HAP-1 (cell line): Measurements from ENCODE around the gene FAM169A.
A peak's percentile ranks its signal among the peaks of the same experiment; 100 is the strongest.
"Not testable (repeated sequence)": the region's sequence is repeated elsewhere in the genome, so short reads cannot be mapped to it uniquely, and the experiment has no call there.

ENCODE experiments used
- DNase-seq, 2 experiments: peaks; one replicate each; pipeline ENCODE4 v3.0.0-alpha.2; 2016 to 2020; ENCODE audit warnings: low spot score in 2 of 2
- H3K27me3 ChIP-seq: fragments of 250-450 bp; sonication (Bioruptor Pico); 2 replicates; pipeline ENCODE4 v1.5.1; 2020; ENCODE audit warnings: low read depth, mild to moderate bottlenecking, moderate library complexity
- H3K36me3 ChIP-seq: fragments of 250-450 bp; sonication (Bioruptor Pico); replicated peaks from 2 replicates; pipeline ENCODE4 v1.5.1; 2020; ENCODE audit warnings: mild to moderate bottlenecking
- H3K4me1 ChIP-seq: fragments of 250-450 bp; sonication (Bioruptor Pico); 2 replicates; pipeline ENCODE4 v1.5.1; 2020; ENCODE audit warnings: mild to moderate bottlenecking
- H3K4me3 ChIP-seq: fragments of 250-450 bp; sonication (Bioruptor Pico); 2 replicates; pipeline ENCODE4 v1.5.1; 2020; ENCODE audit warnings: mild to moderate bottlenecking, moderate library complexity
- H3K9me3 ChIP-seq: fragments of 250-450 bp; sonication (Bioruptor Pico); 2 replicates; pipeline ENCODE4 v1.5.1; 2020; ENCODE audit warnings: mild to moderate bottlenecking, moderate library complexity
- in situ Hi-C: fragments of 300-500 bp; cut with MboI; formaldehyde crosslinking; loops from 3 replicates; pipeline ENCODE4 v1.14.3; 2020; ENCODE audit warnings: low sequenced_read_pairs, inconsistent platforms, mixed read lengths

Gene FAM169A

DNA sequence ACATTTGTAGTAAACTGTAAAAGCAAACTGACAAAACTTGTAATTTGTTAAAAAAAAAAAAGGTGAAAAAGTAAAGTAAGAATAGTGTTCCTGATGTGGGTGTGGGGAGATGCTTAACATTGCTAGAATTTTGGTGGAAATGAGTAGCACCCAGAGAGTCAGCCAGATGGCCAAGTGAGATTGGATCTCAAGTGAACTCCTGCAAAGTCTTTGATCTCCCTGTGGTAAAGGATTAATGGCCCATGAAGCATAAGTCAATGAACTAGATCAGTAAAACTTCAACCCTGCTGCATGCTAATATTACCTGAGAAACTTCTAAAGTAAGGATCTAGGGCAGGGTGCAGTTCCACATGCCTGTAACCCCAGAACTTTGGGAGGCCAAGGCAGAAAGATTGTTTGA lies 19.0 kb upstream of the FAM169A start:
- Histone ChIP-seq H3K4me3 (no peak overlapping the region), H3K36me3 (no peaks in the 10 kb centered on the region), H3K9me3 (no peaks in the 10 kb centered on the region), H3K27me3 (no peaks in the 10 kb centered on the region), H3K4me1 (no peaks in the 10 kb centered on the region)
- in situ Hi-C loops, result no loop called here
- no peak for DNase-seq

DNA sequence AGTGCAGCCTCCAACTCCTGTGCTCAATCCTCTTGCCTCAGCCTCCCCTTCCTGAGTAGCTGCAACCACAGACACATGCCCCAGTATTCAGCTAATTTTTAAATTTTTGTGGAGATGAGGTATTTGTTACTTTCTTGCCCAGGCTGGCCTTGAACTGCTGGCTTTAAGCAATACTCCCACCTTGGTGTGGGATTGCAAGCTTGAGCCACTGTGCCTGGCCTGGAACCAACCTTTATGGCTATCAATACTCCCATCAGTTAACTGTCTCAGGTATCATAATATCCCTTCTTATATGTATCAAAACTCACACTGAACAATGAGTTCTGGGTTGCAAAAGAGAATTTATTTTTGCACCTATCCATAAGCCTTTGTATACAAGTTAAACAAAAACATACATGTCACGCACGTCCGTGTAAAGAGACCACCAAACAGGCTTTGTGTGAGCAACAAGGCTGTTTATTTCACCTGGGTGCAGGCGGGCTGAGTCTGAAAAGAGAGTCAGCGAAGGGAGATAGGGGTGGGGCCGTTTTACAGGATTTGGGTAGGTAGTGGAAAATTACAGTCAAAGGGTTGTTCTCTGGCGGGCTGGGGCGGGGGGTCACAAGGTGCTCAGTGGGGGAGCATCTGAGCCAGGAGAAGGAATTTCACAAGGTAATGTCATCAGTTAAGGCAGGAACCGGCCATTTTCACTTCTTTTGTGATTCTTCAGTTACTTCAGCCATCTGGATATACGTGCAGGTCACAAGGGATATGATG lies 16.4 kb upstream of the FAM169A start:
- H3K4me1 ChIP-seq, in situ Hi-C loops, H3K27me3 ChIP-seq, DNase-seq, H3K36me3 ChIP-seq, H3K4me3 ChIP-seq, H3K9me3 ChIP-seq: not testable (repeated sequence)

DNA sequence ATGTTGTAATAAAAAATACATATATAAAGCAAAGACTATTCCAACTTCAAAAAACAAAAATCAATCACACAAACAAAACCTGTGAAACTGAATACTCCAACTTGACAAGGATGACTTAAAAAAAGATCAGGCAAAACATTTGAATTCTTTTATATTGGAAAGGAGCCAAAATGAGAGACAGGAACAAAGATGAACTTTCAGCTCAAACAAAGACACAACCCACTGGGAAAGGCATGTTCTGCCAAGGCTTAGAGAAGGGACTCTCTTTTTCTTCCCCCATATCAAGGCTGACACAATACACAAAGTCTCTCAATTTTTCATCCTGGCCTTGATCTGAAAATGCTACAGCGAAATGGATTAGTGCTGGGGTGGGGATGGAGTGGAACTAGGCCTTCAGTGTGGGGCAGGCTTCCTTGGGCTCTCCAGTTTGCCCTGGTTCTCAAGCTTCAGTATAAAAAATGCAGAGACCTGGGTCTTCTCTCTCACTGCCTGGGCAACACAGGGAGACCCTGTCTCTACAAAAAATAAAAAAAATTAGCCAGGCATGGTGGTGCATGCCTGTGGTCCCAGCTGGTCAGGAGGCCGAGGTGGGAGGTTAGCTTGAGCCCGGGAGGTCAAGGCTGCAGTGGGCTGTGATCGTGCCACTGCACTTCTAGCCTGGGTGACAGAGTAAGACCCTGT lies 11.6 kb upstream of the FAM169A start:
- Histone ChIP-seq H3K9me3 (no peaks in the 10 kb centered on the region), H3K27me3 (no peaks in the 10 kb centered on the region), H3K4me3 (no peak overlapping the region), H3K4me1 (peaks cover 7% of the 10 kb centered on the region; the same call in 1 of the 2 replicates), H3K36me3 (no peaks in the 10 kb centered on the region)
- DNase-seq, result peak; percentile 15 to 31
- in situ Hi-C loops, result no loop called here

DNA sequence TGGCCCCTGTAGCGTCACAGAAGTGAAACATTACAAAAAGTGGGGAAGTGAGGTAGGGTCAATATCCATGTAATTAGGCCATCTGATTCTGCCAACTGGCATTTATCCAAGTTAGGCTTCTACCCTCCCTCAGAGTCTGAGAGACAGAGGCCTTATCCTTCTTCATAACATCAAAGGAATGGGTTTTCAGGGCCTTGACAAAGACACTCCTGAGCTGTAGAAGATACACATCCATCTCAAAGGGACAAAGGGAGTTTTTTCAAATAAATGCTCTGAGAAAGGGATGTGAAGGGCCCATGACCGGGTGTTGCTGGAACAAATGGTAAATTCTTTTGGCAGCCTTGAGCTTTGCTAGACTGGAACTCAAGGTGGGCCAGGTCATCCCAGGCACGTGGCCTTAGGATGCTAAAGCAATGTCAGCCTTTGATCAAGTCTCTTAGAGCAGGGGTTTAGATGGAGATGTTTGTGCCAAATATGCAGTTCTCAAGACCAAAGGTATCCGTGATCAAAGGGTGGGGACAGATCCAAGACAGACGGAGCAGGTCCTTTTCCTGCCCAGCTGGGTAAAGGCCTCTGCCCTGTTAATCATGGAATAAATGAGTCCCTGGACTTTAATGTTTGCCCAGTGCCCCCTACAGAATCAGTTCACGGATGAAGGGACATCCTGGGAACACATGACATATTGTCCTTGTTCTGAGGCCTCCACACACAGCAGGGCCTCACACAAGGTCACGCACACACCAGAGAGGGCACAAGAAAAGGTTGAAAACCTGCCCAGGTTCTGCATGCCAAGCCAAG lies 10.0 kb upstream of the FAM169A start:
- Histone ChIP-seq H3K4me1 (peaks cover 7% of the 10 kb centered on the region; the same call in 1 of the 2 replicates), H3K27me3 (no peaks in the 10 kb centered on the region), H3K4me3 (no peak overlapping the region), H3K36me3 (no peaks in the 10 kb centered on the region), H3K9me3 (no peaks in the 10 kb centered on the region)
- no peak for DNase-seq
- in situ Hi-C loops, result no loop called here

DNA sequence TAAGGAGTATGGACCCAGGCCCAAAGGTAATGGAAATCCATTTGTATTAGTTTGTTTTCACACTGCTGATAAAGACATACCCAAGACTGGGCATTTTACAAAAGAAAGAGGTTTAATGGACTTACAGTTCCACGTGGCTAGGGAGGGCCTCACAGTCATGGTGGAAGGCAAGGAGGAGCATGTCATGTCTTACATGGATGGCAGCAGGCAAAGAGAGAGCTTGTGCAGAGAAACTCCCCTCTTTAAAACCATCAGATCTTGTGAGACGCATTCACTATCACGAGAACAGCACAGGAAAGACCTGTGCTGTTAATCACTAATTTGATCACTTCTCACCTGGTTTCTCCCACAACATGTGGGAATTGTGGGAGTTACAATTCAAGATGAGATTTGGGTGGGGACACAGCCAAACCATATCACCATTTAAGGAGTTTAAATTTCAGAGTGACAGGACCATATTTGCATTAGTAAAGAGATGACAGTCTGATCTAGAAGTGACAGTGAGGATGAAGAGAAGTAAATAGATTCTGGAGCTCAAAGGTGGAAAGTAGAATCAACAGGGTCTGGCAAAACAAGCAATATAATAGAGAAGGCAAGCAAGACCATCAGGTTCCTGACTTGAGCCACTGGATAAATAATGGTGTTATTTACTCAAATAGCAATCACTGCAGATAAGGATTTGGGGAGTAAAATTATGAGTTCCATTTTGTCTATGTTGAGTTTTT lies 7.5 kb upstream of the FAM169A start:
- Histone ChIP-seq H3K27me3 (no peaks in the 10 kb centered on the region), H3K9me3 (no peaks in the 10 kb centered on the region), H3K36me3 (no peaks in the 10 kb centered on the region), H3K4me3 (no peak overlapping the region), H3K4me1 (peaks cover 19% of the 10 kb centered on the region)
- DNase-seq, result no peak
- in situ Hi-C loops, result no loop called here

DNA sequence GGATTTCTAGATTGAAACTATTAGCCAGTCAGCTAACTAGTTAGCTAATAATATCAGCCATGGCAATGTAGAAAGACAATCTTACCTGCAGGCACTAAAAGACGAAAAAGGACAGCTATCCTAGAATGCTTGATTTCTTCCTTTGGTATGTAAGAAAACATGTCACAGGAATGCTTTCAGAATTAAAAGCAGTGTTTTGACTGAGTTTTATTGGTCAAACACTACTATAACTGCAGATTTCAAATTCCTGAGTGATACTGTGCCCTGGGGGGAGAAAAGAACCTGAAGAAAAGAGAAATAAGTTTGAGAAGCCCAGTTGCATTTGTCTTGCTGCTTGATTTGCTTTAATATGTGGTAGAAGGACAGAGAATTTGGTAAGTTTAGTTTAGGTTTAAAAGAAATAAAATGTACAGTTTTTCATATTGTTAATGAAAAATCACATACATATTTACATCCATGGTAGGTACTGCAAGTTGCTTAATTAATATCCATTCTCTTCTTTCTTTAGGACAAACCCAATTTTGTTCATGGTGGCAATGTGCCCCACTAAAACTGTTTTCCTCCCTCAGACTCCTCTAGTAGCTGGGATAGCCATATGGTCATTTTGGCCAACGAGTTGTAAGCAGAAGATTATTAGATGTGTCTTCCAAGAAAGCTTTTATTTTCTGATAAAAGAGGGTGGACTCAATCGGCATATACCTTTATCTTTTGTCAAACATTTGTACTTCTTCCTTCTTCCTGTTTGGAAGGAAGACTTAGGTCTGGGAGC lies 4.3 kb upstream of the FAM169A start:
- no peaks in the 10 kb centered on the region for H3K36me3 ChIP-seq
- no peaks in the 10 kb centered on the region for H3K27me3 ChIP-seq
- H3K4me1 ChIP-seq, result peaks cover 31% of the 10 kb centered on the region
- no peak overlapping the region for H3K4me3 ChIP-seq
- no peaks in the 10 kb centered on the region for H3K9me3 ChIP-seq
- DNase-seq, result peak in 1 of 2 experiments; percentile 13
- in situ Hi-C loops, result no loop called here

DNA sequence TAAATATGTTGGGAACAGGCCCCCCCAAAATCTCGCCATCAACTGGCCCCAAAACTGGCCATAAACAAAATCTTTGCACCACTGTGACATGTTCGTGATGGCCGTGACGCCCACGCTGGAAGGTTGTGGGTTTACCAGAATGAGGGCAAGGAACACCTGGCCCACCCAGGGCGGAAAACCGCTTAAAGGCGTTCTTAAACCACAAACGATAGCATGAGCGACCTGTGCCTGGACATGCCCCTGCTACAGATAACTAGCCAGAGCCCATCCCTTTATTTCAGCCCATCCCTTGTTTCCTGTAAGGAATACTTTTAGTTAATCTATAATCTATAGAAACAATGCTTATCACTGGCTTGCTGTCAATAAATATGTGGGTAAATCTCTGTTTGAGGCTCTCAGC lies 3.2 kb upstream of the FAM169A start:
- H3K4me3 ChIP-seq, result not testable (repeated sequence)

DNA sequence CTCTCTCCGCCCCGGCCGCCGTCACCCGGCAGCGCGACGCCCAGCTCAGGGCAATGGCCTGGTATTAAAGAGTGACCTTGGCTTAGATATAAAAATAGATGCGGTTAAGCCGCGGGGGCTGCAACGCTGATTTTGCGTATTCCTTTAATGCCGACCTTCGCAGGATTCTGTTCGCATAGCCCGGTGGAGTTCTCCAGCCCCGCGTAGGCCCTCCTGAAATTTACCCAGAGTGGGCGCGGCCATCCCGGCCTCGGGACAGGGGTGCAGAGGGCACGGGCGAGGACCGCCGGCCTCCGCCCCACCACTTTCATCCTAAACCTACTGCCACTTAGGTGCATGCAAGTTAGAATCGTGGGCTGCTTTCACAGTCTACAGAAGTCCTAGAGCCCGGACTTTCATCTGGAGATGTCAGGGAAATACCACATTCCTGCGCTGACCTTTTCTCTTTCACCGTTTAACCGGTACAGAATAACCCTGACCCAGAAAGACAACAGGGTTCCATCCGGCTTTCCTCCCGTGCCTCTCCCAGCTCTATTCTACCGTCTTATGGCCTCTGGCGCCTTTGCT lies 492 bp upstream of the FAM169A start:
- peak; percentile 36 to 45 for DNase-seq
- Histone ChIP-seq H3K4me3 (peak overlapping the region; percentile 65), H3K36me3 (no peaks in the 10 kb centered on the region), H3K9me3 (no peaks in the 10 kb centered on the region), H3K27me3 (no peaks in the 10 kb centered on the region), H3K4me1 (peaks cover 45% of the 10 kb centered on the region)
- in situ Hi-C loops, result no loop called here

More for the DNA sequence above, 3.2 kb upstream of the FAM169A start:
- H3K27me3 ChIP-seq, DNase-seq, H3K9me3 ChIP-seq, in situ Hi-C loops, H3K36me3 ChIP-seq: not testable (repeated sequence)
- H3K4me1 ChIP-seq, result peaks cover 36% of the 10 kb centered on the region

DNA sequence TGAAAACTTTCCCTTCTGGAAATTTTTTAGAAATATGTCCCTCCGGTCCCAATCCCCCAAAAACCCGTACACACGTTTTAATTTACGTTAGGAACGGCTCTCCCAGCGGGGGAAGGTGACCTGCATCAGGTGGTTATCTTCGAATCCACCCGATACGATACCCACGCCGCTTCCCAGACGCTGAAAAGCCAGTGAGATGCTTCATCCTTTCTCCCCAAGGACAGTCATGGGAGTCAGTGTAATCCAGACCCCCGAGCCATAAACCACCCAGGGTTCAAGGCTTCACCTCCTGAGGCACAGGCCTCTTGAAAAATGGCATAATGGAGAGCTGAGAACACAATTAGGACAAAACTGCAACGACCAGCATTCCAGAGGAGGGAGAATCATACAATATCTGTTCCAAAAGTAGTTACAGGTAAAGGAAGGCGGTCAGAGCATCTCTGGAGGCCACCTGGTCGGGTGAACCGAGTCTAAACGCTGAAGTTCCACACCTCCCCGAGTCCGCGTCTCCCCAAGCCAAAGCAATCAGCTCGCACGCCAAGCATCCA lies 857 bp downstream of the FAM169A start:
- Histone ChIP-seq H3K36me3 (no peaks in the 10 kb centered on the region), H3K27me3 (no peaks in the 10 kb centered on the region), H3K9me3 (no peaks in the 10 kb centered on the region), H3K4me1 (peaks cover 39% of the 10 kb centered on the region), H3K4me3 (peak overlapping the region; percentile 65)
- in situ Hi-C loops, result no loop called here
- DNase-seq, result peak; percentile 12 to 19

DNA sequence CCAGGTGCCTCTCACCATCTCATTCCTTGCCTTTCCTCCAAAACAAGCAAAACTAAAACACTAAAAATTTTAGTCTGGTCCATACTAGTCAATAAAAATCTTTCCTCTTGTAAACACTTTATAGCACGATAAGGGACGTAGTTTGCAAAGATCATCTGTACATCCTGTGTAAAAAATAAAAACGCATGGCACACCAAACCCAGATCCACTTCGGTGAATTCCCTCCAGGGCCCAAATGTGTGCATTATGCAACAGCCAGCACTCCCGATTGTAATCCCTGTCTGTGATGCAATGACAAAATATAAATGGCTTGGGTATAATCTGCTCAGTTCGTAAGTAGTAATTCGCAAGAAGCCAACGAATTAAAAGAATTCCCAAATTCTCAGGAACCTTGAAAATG lies 1.4 kb downstream of the FAM169A start:
- H3K27me3 ChIP-seq, result no peaks in the 10 kb centered on the region
- peak; percentile 19 to 29 for DNase-seq
- H3K4me3 ChIP-seq, result peak overlapping the region; percentile 65
- in situ Hi-C loops, result no loop called here
- peaks cover 35% of the 10 kb centered on the region for H3K4me1 ChIP-seq
- H3K9me3 ChIP-seq, result no peaks in the 10 kb centered on the region
- H3K36me3 ChIP-seq, result no peaks in the 10 kb centered on the region

DNA sequence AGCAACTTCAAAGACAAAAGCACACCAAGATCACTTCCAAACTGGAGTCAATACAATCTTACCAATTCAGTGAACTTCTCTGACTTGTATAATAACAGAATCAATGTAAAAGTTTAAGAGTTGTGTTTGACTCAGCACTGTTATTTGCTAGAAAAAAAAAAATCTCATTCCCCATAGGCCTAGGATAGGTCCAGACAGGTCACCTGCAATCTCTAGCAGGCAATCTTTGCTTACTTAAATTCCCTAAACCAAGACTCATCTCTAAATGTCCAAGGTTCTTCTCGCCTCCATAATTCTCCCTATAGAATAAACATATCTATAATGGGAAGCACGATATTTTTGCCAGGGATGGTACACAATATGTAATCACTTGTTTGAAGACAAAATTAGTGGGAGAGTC lies 2.5 kb downstream of the FAM169A start:
- H3K27me3 ChIP-seq, result no peaks in the 10 kb centered on the region
- in situ Hi-C loops, result no loop called here
- H3K4me1 ChIP-seq, result peaks cover 33% of the 10 kb centered on the region
- no peak for DNase-seq
- H3K4me3 ChIP-seq, result no peak overlapping the region; the same call in 1 of the 2 replicates
- no peaks in the 10 kb centered on the region for H3K36me3 ChIP-seq
- no peaks in the 10 kb centered on the region for H3K9me3 ChIP-seq

DNA sequence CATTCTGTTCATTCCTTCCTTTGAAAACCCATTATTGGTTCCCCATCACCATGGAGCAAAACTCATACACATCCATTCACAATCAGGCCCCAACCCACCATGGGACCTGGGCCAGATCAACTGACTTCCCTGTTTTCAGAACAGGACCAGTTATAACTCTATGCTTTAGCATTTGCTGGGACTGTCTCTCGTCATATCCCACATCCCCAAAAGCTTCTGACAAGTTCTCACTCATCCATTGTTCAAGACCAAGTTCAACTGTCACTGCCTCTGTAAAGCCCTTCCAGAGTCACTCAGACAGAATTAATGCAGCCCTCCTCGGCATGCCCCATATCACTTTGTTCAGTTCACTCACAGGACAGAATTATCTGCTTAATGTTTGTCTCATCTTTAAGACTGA lies 4.0 kb downstream of the FAM169A start:
- H3K9me3 ChIP-seq, result no peaks in the 10 kb centered on the region
- H3K27me3 ChIP-seq, result no peaks in the 10 kb centered on the region
- no peak overlapping the region for H3K4me3 ChIP-seq
- peaks cover 20% of the 10 kb centered on the region for H3K4me1 ChIP-seq
- in situ Hi-C loops, result no loop called here
- H3K36me3 ChIP-seq, result no peaks in the 10 kb centered on the region
- DNase-seq, result no peak
